GM12891 (cell line): Measurements from ENCODE around the gene SYMPK.

ENCODE experiments used
- PAX5 ChIP-seq: IDR thresholded peaks from 2 replicates; pipeline ENCODE4 v1.6.1; 2011; ENCODE audit warnings: low read length, moderate library complexity, mild to moderate bottlenecking; ENCODE audit not compliant: insufficient read depth, severe bottlenecking
- POLR2AphosphoS5 ChIP-seq: IDR thresholded peaks from 2 replicates; pipeline ENCODE4 v1.6.1; 2011; ENCODE audit warnings: low read depth, low read length, control low read depth
- TAF1 ChIP-seq: IDR thresholded peaks from 2 replicates; pipeline ENCODE4 v1.6.1; 2011; ENCODE audit warnings: low read depth, low read length, control low read depth

DNA sequence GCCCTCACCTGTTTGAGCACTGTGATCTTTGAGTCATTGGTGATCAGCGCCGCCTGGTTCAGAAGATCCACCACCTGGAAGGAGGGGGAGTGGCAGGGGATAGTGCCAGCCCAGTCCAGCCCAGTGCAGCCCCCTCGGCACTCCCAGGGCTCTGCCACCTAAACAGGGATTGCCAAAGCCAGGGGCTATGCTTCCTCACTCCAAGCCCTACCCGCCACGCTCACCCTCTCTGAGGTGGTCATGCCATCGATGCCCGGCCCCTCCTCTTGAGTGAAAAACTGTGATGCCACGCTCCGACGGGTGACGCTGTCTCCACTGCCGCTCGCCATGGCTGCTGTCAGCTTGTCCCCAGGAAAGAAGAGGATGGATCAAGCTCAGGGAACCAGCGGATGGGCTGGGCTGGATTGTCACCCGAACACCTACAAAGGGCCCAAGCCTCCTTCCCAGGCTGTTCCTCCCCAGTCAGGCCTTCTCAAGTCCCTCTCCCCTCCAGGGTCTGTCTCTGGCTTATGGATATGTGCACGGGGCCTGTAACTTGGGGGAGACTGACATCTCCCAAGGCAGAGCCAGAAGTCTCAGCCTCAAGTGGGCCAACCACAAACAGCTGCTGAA is 8.7 kb downstream of the SYMPK start:
- TF ChIP-seq POLR2AphosphoS5: no peak
- TF ChIP-seq PAX5: no peak
- TF ChIP-seq TAF1: no peak
